ENCODE results near the gene JPH4. TPM values are rescaled to one million over a fixed set of nuclear protein-coding genes. Genes with fewer than 3 reads are reported as not detected.
A peak's percentile ranks its signal among the peaks of the same experiment; 100 is the strongest.
"Not testable (repeated sequence)": the region's sequence is repeated elsewhere in the genome, so short reads cannot be mapped to it uniquely, and the experiment has no call there.

The JPH4 gene
- total RNA-seq, 1 donor from 2014 or later = 1.1 TPM

GRCh38 chr14:23540141-23540469, 38.5 kb downstream of the JPH4 start:
- DNase-seq (ENCODE audit: low read depth) = no peak
- no peak for TF ChIP-seq CTCF (IDR thresholded peaks at IDR 0.05; ENCODE audit: insufficient read depth, low read length, poor library complexity, severe bottlenecking)
- Histone ChIP-seq H3K36me3 (ENCODE audit: control insufficient read depth, insufficient read depth, low read length) (no peaks in the 10 kb centered on the region), H3K4me3 (ENCODE audit: low read depth, low read length) (no peak overlapping the region), H3K27me3 (ENCODE audit: control insufficient read depth, insufficient read depth, low read length) (no peaks in the 10 kb centered on the region)

DNA sequence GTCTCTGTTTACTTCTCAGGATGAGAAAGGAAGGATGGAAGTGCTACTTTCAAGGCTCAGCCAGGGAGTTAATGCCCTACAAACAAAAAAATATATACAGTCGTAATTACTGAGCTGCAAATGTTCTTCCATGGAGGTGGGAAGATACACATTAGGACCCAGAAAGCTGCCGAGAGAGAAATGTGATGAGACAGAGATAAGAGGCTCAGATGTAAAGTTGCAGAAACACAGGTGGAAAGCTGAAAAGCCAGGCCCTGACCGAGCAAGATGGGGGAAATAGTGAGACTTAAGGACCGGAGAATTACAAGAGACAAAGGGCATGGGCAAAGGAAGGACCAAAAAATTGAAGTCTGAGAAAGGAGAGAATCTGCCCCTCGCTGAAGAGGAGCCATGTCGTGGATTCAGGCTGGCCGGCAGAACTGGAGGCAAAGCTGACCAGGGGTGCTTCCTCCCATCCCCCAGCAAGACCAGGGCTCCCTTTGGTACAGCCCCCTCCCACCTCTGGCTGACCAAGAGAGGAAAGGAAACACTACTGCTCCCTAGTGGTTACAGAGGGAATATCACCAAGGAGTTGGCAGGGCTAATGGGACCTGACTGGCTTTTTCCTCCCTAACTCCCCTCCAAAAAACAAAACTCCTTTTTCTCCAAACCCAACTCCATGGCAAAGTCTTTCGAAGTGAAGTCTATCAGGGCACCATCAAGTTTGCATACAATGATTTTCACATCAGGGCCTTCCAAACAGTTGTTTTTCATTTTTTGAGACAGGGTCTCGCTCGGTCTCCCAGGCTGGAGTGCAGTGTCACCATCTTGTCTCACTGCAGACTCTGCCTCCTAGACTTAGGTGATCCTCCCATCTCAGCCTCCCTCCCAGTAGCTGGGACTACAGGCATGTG, 39.1 kb downstream of the JPH4 start:
- no peak for DNase-seq (ENCODE audit: low read depth)
- no peaks in the 10 kb centered on the region for H3K36me3 ChIP-seq (ENCODE audit: control insufficient read depth, insufficient read depth, low read length)
- TF ChIP-seq CTCF (IDR thresholded peaks at IDR 0.05; ENCODE audit: insufficient read depth, low read length, poor library complexity, severe bottlenecking) = peak; percentile 66
- H3K4me3 ChIP-seq (ENCODE audit: low read depth, low read length) = no peak overlapping the region
- no peaks in the 10 kb centered on the region for H3K27me3 ChIP-seq (ENCODE audit: control insufficient read depth, insufficient read depth, low read length)

GRCh38 chr14:23538785-23539184, 39.8 kb downstream of the JPH4 start:
- Histone ChIP-seq H3K27me3 (ENCODE audit: control insufficient read depth, insufficient read depth, low read length) (no peaks in the 10 kb centered on the region), H3K4me3 (ENCODE audit: low read depth, low read length) (no peak overlapping the region), H3K36me3 (ENCODE audit: control insufficient read depth, insufficient read depth, low read length) (no peaks in the 10 kb centered on the region)
- no peak for DNase-seq (ENCODE audit: low read depth)
- no peak for TF ChIP-seq CTCF (IDR thresholded peaks at IDR 0.05; ENCODE audit: insufficient read depth, low read length, poor library complexity, severe bottlenecking)

DNA sequence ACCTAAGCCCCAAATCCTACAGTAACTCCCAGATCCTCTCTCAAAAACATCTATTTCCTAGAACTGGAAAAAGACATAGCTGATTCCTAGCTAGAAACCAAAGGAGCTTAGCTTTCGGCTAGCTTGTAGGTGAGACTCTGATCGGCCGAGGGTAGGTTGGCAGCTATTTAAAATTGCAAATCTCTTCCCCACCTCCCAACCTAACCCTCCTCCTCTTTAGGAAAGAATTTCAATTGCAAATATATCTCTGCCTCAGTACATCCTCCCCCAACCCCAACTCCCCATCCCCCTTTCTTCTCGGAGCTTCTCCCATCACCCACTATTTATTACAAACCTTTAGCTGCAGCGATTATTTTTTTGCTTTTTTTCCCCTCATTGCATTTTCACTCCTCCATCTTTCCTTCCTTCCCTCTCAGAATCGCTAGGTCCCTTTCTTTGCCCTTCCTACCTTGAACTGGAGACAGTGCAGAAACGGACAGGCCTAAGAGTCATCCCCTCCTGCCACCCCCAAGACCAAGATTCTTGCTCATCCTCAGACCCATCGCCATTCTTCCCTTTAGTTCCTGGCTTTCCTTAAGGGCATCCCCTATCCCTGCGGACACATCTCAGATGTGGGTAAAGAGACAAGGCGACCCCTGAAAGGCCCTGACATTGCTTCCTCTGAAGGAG, 40.4 kb downstream of the JPH4 start:
- no peak for TF ChIP-seq CTCF (IDR thresholded peaks at IDR 0.05; ENCODE audit: insufficient read depth, low read length, poor library complexity, severe bottlenecking)
- Histone ChIP-seq H3K36me3 (ENCODE audit: control insufficient read depth, insufficient read depth, low read length) (no peaks in the 10 kb centered on the region), H3K27me3 (ENCODE audit: control insufficient read depth, insufficient read depth, low read length) (no peaks in the 10 kb centered on the region), H3K4me3 (ENCODE audit: low read depth, low read length) (no peak overlapping the region)
- no peak for DNase-seq (ENCODE audit: low read depth)

GRCh38 chr14:23537351-23538049, 41.1 kb downstream of the JPH4 start:
- Histone ChIP-seq H3K27me3 (ENCODE audit: control insufficient read depth, insufficient read depth, low read length) (no peaks in the 10 kb centered on the region), H3K4me3 (ENCODE audit: low read depth, low read length) (no peak overlapping the region), H3K36me3 (ENCODE audit: control insufficient read depth, insufficient read depth, low read length) (no peaks in the 10 kb centered on the region)
- no peak for DNase-seq (ENCODE audit: low read depth)
- TF ChIP-seq CTCF (IDR thresholded peaks at IDR 0.05; ENCODE audit: insufficient read depth, low read length, poor library complexity, severe bottlenecking) = no peak

GRCh38 chr14:23536906-23537305, 41.7 kb downstream of the JPH4 start:
- not testable (repeated sequence) for H3K36me3 ChIP-seq (ENCODE audit: control insufficient read depth, insufficient read depth, low read length); H3K4me3 ChIP-seq (ENCODE audit: low read depth, low read length); H3K27me3 ChIP-seq (ENCODE audit: control insufficient read depth, insufficient read depth, low read length); DNase-seq (ENCODE audit: low read depth)
